Measurements from ENCODE around the gene AGPAT2.
A peak's percentile ranks its signal among the peaks of the same experiment; 100 is the strongest.

The AGPAT2 gene

DNA sequence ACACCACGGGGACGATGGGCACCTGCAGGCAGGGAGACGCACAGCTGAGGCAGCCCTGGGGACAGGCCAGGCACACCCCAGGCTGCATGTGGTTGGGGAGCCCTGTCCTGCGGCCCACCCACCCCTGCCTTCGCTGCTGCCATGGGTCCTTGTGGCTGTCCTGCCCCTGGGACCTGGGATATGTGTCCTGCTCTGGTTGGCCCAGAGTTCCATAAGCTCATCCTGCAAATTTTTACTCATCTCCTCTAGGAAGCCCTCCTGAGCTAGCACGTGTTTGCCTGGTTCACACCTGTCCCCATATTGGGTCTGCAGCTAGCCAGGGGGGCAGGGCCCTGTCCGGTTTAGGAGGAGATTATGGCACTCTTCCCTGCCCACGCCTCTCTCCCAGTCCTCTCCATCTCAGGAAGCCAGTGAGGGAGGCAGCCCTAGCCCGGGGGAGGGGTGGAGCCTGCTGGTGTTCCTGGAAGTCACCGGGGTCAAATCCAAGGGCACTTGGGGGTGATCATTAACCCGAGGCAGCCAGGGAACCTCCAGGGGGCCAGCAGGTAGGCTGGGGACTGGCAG lies 12.4 kb downstream of the AGPAT2 start:
- DNase-seq (ENCODE audit: low spot score), result no peak

DNA sequence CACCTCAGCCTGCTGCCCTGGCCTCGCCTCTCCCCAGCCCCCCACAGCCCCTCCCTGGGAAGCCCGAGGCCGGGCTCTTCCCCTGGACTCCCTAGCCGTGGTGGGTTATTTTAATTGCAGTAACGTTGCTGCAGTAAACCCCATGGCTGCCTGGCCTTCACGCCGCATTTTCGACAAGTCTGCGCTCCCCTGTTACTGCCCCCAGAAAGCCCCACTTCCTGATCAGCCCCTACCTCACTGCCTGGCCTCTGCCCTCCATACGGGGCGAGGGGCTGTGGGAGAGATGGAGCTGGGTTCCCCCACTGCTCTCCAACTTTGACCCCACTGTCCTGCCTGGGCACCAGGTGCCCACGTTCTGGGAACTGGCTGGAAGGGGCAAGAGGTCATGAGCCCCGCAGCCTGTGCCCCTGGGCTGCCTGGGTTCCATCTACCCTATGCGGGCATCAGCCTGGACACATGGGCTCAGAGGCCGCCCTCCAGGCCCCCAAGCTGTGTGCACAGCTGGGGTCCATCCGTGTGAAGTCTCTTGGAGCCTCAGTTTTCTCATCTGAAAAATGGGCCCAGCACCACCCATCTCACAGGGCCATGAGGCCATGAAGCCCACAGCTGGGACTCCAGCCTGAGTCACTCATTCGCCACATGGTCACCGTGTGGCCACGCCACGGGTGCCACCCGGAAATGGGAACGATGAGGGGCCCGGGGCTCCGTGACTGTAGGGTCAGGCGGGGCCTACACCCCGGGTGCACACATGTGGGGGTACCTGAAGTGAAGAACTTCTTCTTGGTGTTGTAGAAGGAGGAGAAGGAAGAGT lies 13.1 kb downstream of the AGPAT2 start:
- no peak for DNase-seq (ENCODE audit: low spot score)
- FAIRE-seq, result no peak

More for the DNA sequence above, 12.4 kb downstream of the AGPAT2 start:
- FAIRE-seq, result no peak

DNA sequence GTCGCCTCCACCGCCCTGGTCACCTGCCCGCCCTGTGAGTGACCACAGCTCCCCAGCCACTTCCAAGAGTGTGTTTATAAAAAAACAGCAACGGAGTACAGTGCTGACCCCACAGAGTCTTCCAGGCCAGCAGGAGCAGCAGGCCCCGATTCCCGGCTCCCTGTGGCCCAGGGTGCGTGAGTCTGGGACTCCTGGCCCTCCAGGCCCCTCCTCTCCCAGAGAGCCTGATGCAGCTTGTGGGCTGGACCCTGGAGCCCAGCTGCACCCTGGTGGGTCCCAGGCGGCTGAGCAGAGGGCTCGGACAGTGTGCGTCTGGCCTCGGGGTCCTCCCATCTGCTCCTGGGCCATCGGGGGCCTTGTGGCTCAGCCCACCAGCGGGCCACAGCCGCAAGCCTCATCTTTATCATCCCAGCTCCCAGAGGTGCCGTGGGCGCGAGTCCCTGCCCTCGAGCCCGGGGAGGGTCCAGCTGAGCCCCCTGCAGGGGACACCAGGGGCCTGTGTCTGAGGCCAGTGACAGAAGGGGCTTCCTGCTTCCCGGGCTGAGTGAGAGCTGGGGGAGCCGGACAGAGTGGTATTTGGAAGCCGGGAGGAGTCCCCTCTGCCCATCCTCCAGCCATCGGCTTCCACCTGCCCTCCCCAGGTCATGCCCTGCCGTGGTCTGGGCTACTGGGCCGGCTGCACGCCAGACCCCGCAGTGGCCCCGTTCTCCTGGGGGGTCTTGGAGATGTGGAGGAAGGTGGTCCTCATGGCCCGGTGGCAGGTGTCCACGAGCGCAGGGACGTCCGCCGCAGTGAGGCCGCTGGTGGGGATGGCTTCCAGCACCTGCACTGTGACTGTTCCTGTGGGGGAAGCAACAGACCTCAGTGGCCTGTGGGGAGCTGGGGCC lies 13.9 kb downstream of the AGPAT2 start:
- DNase-seq (ENCODE audit: low spot score), result no peak
- FAIRE-seq, result no peak

DNA sequence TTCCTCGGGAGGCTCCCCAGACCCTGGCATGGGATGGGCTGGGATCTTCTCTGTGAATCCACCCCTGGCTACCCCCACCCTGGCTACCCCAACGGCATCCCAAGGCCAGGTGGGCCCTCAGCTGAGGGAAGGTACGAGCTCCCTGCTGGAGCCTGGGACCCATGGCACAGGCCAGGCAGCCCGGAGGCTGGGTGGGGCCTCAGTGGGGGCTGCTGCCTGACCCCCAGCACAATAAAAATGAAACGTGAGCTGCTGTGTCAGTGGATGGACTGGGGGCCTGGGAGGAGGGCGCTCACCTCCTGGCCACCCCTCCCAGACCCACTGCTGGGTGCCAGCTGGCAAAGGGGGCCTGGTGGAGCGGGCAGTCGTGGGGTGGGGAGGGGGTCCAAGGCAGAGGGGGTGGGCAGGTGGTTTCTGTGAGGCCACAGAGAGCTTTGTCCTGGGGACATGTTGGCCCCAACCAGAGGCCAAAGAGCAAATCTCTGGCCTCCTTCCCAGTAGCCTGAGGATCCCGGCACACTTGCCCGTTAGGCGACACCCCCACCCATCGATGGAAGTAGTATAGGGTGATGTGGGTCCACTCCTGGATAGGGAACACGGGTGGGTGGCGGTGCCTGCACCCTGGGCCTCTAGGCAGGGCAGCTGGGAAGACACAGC lies 14.7 kb downstream of the AGPAT2 start:
- DNase-seq (ENCODE audit: low spot score) (no peak), FAIRE-seq (no peak)

DNA sequence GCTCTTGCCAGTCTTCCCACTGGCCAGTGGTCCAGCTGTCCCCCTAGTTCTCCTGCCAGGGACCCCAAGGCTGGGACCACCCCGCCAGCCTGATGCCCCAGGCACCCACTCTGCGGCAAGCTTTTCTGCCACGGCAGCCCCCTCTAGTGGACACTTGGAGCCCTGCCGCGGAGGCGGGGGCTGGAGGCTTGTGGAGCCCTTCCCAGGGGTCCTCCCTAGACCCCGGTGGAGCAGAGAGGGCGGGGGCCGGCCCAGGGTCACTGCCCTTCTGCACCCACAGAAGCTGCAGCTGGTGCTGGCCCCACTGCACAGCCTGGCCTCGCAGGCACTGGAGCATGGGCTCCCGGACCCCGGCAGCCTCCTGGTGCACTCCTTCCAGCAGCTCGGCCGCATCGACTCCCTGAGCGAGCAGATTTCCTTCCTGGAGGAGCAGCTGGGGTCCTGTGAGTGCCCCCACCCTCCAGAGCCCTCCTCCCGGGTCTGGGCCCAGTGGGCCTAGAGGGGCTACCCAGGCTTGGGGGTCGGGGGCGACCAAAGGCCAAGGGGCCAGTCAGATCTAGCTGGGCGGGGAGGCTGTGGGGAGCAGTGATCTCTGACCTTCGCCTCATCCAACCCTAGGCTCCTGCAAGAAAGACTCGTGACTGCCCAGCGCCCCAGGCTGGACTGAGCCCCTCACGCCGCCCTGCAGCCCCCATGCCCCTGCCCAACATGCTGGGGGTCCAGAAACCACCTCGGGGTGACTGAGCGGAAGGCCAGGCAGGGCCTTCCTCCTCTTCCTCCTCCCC lies 15.4 kb downstream of the AGPAT2 start:
- DNase-seq (ENCODE audit: low spot score) (no peak), FAIRE-seq (no peak)

DNA sequence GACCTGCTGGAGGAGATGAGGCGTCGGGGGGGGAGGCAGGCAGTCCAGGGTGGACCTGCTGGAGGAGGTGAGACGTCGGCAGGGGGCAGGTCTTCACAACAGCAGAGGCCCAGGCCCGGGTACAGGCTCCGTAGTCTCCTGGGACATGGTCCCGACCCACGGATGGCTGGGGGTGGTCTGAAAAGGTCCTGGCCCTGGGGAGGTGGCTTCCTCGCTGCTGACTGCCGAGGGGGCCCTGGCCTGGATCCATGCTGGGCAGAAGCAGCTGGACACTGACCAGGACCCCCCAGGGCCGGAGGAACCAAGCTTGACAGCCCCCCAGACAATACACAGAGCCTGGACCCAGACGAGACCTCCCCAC lies 16.0 kb downstream of the AGPAT2 start:
- DNase-seq (ENCODE audit: low spot score), result no peak
- FAIRE-seq, result no peak

DNA sequence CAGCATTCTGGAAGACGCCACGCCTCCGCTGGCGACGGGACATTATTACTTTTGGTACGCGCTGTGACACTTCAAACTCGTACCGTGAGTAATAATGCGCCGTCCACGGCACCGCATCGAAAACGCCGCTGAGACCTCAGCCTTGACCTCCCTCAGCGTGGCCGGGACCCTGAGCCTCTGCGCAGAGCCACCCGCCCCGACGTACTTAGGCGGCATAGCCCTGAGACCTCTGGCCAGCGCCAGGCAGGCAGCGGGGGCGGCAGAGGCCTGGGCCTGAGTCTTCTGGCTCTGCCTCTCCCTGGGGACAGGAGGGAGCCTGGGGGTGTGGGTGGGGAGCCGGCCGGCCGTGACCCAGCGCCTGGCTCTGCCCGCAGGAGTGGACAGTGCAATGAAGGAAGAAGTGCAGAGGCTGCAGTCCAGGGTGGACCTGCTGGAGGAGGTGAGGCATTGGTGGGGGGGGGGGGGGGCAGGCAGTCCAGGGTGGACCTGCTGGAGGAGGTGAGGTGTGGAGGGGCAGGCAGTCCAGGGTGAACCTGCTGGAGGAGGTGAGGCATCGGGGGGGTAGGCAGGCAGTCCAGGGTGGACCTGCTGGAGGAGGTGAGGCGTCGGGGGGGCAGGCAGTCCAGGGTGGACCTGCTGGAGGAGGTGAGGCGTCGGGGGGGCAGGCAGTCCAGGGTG lies 16.5 kb downstream of the AGPAT2 start:
- FAIRE-seq (no peak), DNase-seq (ENCODE audit: low spot score) (no peak)

DNA sequence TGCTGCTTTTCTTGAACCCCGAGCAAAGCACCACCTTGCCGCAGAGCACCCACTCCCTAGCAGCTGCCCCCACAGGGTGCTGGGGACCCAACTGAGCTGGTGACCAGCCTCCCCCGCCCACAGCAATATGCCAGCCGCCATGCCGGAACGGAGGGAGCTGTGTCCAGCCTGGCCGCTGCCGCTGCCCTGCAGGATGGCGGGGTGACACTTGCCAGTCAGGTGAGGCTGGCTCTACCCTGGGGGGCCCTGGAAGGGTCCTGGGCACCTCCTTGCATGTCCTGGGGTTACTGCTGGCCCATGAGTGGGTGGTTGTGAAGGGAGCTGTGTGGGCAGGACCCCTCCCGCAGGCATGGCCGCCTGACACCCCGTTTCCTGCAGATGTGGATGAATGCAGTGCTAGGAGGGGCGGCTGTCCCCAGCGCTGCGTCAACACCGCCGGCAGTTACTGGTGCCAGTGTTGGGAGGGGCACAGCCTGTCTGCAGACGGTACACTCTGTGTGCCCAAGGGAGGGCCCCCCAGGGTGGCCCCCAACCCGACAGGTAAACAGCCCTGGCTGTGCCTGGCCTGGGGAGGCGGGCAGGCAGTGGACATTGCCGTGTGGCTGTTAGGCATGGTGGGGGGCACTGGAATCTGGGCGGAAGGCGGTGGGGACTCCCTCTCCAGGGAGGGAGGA lies 17.3 kb downstream of the AGPAT2 start:
- FAIRE-seq (no peak), DNase-seq (ENCODE audit: low spot score) (no peak)

DNA sequence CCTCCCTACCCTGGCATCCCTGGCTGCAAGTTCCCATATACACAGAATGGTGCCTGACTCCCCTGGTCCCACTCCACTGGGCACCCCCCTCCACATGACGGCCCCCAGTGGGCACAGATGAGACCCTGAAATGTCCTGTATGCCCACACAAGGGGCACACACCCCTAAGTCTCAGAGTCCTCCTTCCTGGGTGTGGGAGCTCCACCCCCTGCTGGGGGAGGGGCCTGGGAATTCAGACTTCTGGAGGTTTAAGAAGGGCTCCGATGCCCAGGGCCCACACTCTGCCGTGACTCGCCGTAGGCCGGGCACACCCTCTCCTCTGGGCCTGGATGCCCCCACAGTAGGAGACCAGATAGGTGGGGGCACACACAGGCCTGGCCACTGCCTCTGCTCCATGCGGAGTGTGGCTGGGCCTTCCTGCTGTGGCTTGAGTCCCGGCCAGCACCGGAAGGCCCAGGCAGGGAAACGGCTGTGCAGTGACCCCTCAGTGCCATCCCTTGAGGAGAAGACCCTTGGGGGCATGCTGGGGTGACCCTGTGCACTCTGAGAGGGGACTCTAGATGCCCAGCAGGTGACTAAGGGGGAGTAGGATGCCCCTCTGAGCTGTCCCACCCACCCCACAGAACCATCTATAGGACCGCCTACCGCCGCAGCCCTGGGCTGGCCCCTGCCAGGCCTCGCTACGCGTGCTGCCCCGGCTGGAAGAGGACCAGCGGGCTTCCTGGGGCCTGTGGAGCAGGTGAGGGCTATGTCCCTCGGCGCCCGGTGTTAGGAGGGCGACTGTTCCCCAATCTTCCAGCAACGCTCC lies 18.1 kb downstream of the AGPAT2 start:
- DNase-seq (ENCODE audit: low spot score), result peak; percentile 6

DNA sequence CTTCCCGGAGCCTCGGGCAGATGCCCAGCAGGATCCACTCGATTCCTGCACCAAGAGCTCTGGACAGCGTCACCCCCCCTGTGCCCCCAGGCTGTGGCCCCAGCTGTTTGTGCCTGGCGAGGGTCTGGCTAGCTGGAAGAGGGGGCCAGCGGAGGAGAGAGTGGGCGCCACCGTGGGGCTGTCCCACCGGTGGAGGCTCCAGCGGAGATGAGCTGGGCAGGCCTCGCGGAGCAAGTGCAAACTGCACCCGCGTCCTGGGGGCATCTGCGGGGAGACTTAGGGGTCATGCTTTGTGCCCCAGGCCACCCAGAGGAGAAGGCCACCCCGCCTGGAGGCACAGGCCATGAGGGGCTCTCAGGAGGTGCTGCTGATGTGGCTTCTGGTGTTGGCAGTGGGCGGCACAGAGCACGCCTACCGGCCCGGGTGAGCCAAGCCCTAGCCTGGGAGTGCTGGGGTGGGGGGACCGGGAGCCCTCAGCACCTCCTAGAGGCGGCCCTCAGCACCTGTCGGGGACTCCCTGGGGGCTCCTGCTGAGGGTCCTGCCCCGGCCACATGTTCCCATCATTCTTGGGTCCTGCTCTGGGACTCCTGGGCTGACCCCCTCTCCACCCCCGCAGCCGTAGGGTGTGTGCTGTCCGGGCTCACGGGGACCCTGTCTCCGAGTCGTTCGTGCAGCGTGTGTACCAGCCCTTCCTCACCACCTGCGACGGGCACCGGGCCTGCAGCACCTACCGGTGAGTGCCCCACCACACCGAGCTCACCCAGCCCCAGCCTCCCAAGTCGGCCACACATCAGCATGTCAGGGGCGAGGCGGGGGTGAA lies 19.1 kb downstream of the AGPAT2 start:
- FAIRE-seq, result no peak
- DNase-seq (ENCODE audit: low spot score), result no peak

More for the DNA sequence above, 18.1 kb downstream of the AGPAT2 start:
- FAIRE-seq, result no peak

DNA sequence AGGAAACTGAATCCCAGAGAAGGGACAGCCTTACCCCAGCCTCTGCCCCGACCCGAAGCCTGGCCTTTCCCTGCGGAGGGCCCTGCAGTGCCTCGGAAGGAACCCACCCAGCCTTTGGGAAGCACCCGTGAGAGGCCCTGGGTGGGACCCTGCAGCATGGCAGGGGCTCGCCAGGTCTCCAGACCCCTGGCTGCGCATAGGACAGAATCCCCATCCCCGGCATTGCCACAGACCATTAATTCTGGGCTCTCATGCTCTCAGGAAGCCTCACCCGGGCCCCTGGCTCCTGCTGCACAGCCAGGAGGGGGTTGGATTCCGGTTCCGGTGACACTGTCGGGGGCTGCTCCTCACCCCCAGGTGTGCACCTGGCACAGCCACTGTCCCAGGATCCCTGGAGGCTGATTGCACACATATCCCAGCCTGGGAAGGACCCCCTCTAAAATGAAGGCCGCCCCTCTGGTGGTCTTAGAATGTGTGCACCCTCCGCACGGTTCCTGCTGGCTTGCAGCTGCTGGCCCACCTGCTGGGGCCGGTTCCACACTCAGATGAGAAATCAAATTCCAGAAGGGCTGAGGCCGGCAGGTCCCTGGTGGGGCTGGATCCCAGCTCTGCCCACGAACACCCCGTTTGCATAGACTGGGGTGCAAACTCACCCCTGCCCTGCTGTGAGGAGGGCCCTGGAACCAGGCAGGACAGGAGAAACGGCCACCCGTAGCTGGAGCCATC lies 19.9 kb downstream of the AGPAT2 start:
- DNase-seq (ENCODE audit: low spot score) (no peak), FAIRE-seq (no peak)

DNA sequence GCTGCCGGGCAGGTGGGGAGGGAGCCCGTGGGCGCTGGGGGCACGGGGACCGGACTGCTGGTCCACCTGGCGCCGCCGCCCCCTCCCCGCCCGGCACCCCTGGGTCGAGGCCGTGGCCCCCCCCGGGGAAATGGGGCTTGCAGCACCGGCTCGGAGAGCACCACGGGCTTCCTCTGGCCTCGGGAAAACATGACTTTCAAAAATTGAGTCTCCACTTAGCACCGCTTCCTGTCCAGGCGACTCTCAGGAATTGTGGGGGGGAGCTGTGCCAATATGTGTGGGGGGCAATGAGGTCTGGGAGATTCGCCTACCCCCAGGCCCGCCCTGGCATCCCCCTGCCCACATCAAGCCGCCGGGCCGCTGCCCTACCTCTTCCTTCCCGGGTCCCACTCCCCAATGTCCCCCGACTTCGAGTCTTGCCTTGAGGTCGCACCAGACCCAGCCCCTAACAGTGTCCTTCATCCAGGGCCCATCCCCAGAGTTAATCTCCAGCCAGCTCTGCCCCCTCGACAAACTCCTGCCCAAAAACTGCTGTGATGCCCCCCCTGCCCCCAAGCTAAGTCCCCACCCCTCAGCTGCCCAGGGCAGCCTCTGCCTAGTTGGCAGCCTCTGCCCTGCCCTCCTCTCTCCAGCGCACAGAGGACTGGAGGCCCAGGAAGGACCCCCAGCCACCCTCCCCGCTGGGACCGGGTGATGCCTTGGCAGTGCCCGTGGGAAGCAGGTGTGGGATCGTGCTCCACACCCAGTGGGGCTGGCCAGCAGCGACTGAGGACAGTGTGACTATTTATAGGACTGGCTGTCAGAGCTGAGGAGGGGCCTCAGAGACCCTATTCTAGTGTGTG lies 20.7 kb downstream of the AGPAT2 start:
- DNase-seq (ENCODE audit: low spot score) (no peak), FAIRE-seq (no peak)

DNA sequence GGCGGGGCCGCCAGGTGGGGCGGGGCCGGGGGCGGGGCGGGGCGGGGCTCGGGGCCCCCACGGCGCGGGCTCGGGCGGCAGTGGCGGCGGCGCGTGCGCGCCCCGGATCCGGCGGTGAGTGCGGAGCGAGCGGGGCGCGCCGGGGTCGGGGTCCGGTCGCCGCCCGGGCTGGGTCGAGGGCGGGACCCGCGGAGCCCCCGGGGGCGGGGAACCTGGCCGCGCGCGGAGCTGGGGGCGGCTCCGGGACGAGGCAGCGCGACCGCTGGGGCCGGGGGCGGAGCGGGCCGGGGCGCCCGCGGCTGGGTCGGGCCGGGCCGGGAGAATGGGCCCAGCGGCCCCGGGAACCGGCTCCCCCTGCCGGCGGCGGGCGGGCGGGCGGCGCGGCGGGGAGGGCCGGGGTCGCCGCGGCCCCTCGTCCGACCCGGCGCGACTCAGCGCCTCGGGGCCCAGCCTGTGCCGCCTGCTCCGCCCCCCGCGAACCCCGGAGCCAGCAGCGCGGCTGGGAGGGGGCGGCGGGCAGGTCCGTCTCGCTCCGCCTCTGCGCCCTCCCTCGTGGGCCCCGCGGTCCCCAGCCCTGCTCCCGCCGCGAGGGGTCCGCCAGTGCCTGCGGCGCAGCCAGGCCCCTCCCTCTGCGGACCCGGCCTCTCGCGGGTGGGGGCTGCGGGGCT lies 21.4 kb downstream of the AGPAT2 start:
- FAIRE-seq (no peak), DNase-seq (ENCODE audit: low spot score) (no peak)

DNA sequence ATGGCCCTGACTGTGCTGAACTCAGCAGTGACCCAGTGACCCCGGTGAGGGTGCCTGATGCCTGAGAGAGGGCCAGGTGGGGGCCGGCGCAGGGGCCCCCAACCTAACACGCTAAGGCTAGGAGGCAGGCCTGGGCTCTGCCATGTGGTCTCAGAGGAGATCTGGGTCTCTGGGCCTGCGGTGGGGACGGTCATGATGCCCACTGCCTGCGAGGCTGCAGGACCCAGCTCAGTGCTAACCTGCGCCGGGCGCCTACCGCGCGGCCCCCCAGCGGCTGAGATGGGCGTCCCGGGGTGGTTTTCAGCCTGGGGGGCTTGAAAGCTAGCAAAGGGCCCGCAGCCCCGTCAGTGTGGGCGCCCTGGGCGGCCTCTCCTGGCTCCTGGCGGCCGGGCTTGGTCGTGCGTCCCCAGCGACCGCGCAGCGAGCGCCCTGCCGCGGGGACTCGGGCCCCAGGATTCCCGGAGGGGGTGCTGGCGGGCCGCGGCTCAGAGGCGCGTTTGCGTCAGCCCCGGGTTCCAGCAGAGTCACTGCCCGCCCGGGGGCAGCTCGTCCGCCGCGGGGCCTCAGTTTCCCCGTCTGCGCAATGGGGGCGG lies 22.1 kb downstream of the AGPAT2 start:
- DNase-seq (ENCODE audit: low spot score), result no peak
- no peak for FAIRE-seq
